Nephron (organoid): Measurements from ENCODE around the gene RNF212.

Experiments used
- H3K27ac Mint-ChIP-seq, 3 experiments: 2 replicates each; pipeline ENCODE4 v1.8.0; 2020; ENCODE audit warnings: mixed read lengths in 3 of 3, mild to moderate bottlenecking in 2 of 3, moderate library complexity in 1 of 3
- H3K27me3 Mint-ChIP-seq: 2 replicates; pipeline ENCODE4 v1.8.0; 2021; ENCODE audit warnings: low read depth, mild to moderate bottlenecking, moderate library complexity, mixed read lengths
- H3K36me3 Mint-ChIP-seq: 2 replicates; pipeline ENCODE4 v1.8.0; 2020; ENCODE audit warnings: low read depth, mixed read lengths
- H3K4me1 Mint-ChIP-seq: 2 replicates; pipeline ENCODE4 v1.8.0; 2020; ENCODE audit warnings: mixed read lengths
- H3K4me3 Mint-ChIP-seq, 3 experiments: 2 replicates each; pipeline ENCODE4 v1.8.0; 2020; ENCODE audit warnings: mild to moderate bottlenecking in 3 of 3, mixed read lengths in 3 of 3, moderate library complexity in 2 of 3
- H3K9me3 Mint-ChIP-seq: 2 replicates; pipeline ENCODE4 v1.8.0; 2020; ENCODE audit warnings: mixed read lengths
- CTCF ChIP-seq, 3 experiments: fragments of 200-600 bp; sonication (generic); IDR thresholded peaks; one replicate each; pipeline ENCODE4 v1.5.0; 2021; ENCODE audit warnings: antibody characterized with exemption in 3 of 3; ENCODE audit not compliant: unreplicated experiment in 3 of 3

Gene RNF212

DNA sequence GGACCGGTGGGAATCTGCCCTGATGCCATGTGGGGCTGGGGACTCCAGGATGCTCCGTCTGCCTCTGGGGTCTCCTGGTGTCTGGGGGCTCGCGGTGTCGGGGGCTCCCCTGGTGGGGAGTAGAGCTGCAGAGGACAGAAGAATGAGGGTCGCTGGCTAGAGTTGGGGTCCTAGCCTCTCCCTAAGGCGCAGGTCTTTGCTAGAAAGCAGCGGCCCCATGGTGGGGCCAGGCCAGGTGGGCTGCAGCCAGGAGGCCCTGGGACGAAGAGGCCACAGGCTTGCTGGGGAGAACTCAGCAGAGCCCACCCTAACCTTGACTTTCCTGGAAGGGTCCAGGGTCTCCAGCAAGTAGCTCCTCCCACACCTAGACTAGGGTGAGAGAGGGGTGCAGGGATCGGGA is 80.5 kb downstream of the RNF212 start:
- Mint-ChIP-seq H3K36me3 (no peaks in the 10 kb centered on the region), H3K27ac (no peak overlapping the region), H3K4me1 (peaks cover 7% of the 10 kb centered on the region), H3K4me3 (no peak overlapping the region), H3K9me3 (no peaks in the 10 kb centered on the region), H3K27me3 (no peaks in the 10 kb centered on the region)
- no peak for TF ChIP-seq CTCF (IDR thresholded peaks at IDR 0.05; ENCODE audit: unreplicated experiment in 3 of 3)

DNA sequence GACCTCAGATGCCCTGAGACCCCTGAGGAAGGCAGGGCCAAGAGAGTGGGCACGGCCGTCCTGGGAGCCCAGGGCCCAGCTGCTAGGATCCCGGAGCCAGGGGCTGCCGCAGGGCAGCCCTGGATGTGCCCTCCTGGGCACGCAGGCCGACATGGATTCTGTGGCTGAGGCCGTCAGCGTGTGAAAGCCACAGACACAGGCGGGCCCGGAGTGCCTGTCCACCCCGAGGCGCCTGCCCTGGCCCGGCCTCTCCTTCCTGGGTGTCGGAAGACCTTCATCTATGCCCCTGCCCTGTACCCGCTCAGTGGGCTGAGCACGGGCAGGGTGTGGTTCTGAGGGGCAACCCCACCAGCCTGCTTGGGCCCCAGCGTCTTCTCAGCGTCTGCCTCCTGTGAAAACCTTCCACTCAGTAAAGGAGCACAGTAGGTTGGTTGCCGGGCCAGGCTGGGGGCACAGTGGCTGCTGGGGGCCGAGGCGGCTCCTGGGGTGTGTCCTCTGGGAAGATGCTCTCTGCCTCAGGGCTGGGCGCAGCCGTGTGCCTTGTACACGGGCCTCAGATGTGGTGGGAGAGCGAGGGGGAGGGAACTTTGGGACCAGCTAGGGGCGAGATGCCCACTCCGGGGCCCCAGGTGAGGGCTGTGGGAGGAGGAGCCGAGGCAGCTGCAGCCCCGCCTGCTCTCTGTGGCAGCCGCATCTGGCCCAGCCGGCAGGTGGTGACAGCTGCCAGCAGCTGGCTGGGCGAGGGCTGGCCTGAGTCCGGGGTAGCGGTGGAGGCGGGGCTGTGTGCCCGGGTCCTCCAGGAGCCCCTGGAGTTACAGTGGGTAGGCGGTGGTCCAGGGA is 81.2 kb downstream of the RNF212 start:
- Mint-ChIP-seq H3K36me3 (no peaks in the 10 kb centered on the region), H3K27ac (no peak overlapping the region), H3K4me1 (peaks cover 12% of the 10 kb centered on the region), H3K4me3 (no peak overlapping the region), H3K9me3 (no peaks in the 10 kb centered on the region), H3K27me3 (no peaks in the 10 kb centered on the region)
- no peak for TF ChIP-seq CTCF (IDR thresholded peaks at IDR 0.05; ENCODE audit: unreplicated experiment in 3 of 3)

GRCh38 chr4:1031346-1031745 is 82.0 kb downstream of the RNF212 start:
- Mint-ChIP-seq H3K27me3 (no peaks in the 10 kb centered on the region), H3K27ac (no peak overlapping the region), H3K36me3 (no peaks in the 10 kb centered on the region), H3K4me1 (peaks cover 17% of the 10 kb centered on the region), H3K4me3 (no peak overlapping the region), H3K9me3 (no peaks in the 10 kb centered on the region)
- no peak for TF ChIP-seq CTCF (IDR thresholded peaks at IDR 0.05; ENCODE audit: unreplicated experiment in 3 of 3)

- Mint-ChIP-seq H3K4me3 (no peak overlapping the region), H3K27me3 (no peaks in the 10 kb centered on the region), H3K4me1 (peaks cover 25% of the 10 kb centered on the region), H3K9me3 (no peaks in the 10 kb centered on the region), H3K36me3 (peaks cover 4% of the 10 kb centered on the region), H3K27ac (no peak overlapping the region)
- TF ChIP-seq CTCF (IDR thresholded peaks at IDR 0.05; ENCODE audit: unreplicated experiment in 3 of 3), result no peak
These were observed 82.8 kb downstream of the RNF212 start for GRCh38 chr4:1030559-1030958.

DNA sequence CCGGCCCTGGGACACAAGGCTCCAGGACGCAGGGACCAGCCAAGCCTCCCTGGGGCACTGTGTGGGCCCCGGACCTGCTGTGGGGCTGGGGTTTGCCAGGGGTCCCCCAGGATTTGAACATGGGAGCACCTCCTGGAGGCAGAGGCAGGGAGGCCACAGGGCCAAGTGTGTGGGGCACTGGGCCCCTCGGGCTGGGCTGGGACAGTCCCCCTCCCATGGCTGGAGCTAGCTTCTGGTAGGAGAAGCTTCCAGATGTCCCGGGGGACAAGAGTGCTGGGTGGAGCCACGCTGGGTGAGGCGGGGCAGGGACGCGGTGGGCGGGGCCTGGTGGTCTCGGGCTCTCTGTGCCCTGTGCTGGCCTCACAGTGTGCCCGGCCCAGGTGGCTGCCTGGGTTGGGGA is 83.3 kb downstream of the RNF212 start:
- peaks cover 10% of the 10 kb centered on the region for H3K36me3 Mint-ChIP-seq
- no peak for TF ChIP-seq CTCF (IDR thresholded peaks at IDR 0.05; ENCODE audit: unreplicated experiment in 3 of 3)
- H3K4me3 Mint-ChIP-seq, result no peak overlapping the region
- no peaks in the 10 kb centered on the region for H3K9me3 Mint-ChIP-seq
- H3K27me3 Mint-ChIP-seq, result no peaks in the 10 kb centered on the region
- peaks cover 29% of the 10 kb centered on the region for H3K4me1 Mint-ChIP-seq
- H3K27ac Mint-ChIP-seq, result no peak overlapping the region

- Mint-ChIP-seq H3K27ac (no peak overlapping the region), H3K27me3 (no peaks in the 10 kb centered on the region), H3K36me3 (peaks cover 11% of the 10 kb centered on the region), H3K9me3 (no peaks in the 10 kb centered on the region), H3K4me3 (no peak overlapping the region), H3K4me1 (peaks cover 31% of the 10 kb centered on the region)
- TF ChIP-seq CTCF (IDR thresholded peaks at IDR 0.05; ENCODE audit: unreplicated experiment in 3 of 3), result no peak
These were observed 83.8 kb downstream of the RNF212 start for GRCh38 chr4:1029529-1029928.
